Ecto neural progenitor cell (in vitro differentiated cells): ENCODE measurements around the gene MAPK10.
"Not testable (repeated sequence)": the region's sequence is repeated elsewhere in the genome, so short reads cannot be mapped to it uniquely, and the experiment has no call there.

ENCODE experiments used
- DNase-seq: peaks from one replicate; pipeline ENCODE4 v3.0.0-alpha.2; 2018; ENCODE audit warnings: low spot score

MAPK10 gene

GRCh38 chr4:86106475-86106874 lies 253.4 kb downstream of the MAPK10 start:
- DNase-seq = no peak

GRCh38 chr4:86101841-86102240 lies 258.0 kb downstream of the MAPK10 start:
- no peak for DNase-seq

- no peak for DNase-seq
These were observed 258.4 kb downstream of the MAPK10 start for GRCh38 chr4:86101410-86101809.

GRCh38 chr4:86100539-86101215 lies 259.2 kb downstream of the MAPK10 start:
- DNase-seq = no peak

GRCh38 chr4:86099348-86099747 lies 260.5 kb downstream of the MAPK10 start:
- DNase-seq = no peak

GRCh38 chr4:86098691-86099090 lies 261.2 kb downstream of the MAPK10 start:
- DNase-seq = no peak

GRCh38 chr4:86096373-86096772 lies 263.5 kb downstream of the MAPK10 start:
- no peak for DNase-seq

- no peak for DNase-seq
These were observed 267.2 kb downstream of the MAPK10 start for GRCh38 chr4:86092684-86093083.

- no peak for DNase-seq
These were observed 268.7 kb downstream of the MAPK10 start for GRCh38 chr4:86091201-86091600.

- DNase-seq = no peak
These were observed 270.0 kb downstream of the MAPK10 start for GRCh38 chr4:86089781-86090323.

- DNase-seq = no peak
These were observed 270.8 kb downstream of the MAPK10 start for GRCh38 chr4:86089053-86089452.

- DNase-seq = not testable (repeated sequence)
These were observed 284.1 kb downstream of the MAPK10 start for GRCh38 chr4:86075796-86076195.

GRCh38 chr4:86060341-86060740 lies 299.5 kb downstream of the MAPK10 start:
- DNase-seq = no peak

GRCh38 chr4:86058621-86059020 lies 301.2 kb downstream of the MAPK10 start:
- DNase-seq = no peak

- no peak for DNase-seq
These were observed 304.0 kb downstream of the MAPK10 start for GRCh38 chr4:86055898-86056297.

- no peak for DNase-seq
These were observed 305.4 kb downstream of the MAPK10 start for GRCh38 chr4:86054286-86055032.

- no peak for DNase-seq
These were observed 309.4 kb downstream of the MAPK10 start for GRCh38 chr4:86050496-86050895.

GRCh38 chr4:86048426-86048825 lies 311.4 kb downstream of the MAPK10 start:
- DNase-seq = no peak

GRCh38 chr4:86044593-86044985 lies 315.3 kb downstream of the MAPK10 start:
- DNase-seq = no peak

- no peak for DNase-seq
These were observed 315.9 kb downstream of the MAPK10 start for GRCh38 chr4:86043755-86044592.

- DNase-seq = no peak
These were observed 321.8 kb downstream of the MAPK10 start for GRCh38 chr4:86038037-86038436.

GRCh38 chr4:86036736-86037135 lies 323.1 kb downstream of the MAPK10 start:
- no peak for DNase-seq

- DNase-seq = no peak
These were observed 324.2 kb downstream of the MAPK10 start for GRCh38 chr4:86035688-86036087.
